OCI-LY1 (cell line): ENCODE data around the gene VPS25.

Experiments used
- EZH2 ChIP-seq: fragments of 200-600 bp; sonication (generic), shearing (Covaris generic); IDR thresholded peaks from 2 replicates; pipeline ENCODE4 v1.8.0; 2017; ENCODE audit warnings: borderline replicate concordance, mixed run types, mild to moderate bottlenecking, antibody characterized with exemption, low read length, moderate library complexity, mixed read lengths
- TF ChIP-seq, protein P1 (sequence below): fragments of 200-600 bp; sonication (generic), shearing (Covaris generic); IDR thresholded peaks from 2 replicates; pipeline ENCODE4 v1.5.1; 2017; ENCODE audit warnings: mild to moderate bottlenecking, antibody characterized with exemption, low read length, moderate library complexity, mixed read lengths

DNA sequence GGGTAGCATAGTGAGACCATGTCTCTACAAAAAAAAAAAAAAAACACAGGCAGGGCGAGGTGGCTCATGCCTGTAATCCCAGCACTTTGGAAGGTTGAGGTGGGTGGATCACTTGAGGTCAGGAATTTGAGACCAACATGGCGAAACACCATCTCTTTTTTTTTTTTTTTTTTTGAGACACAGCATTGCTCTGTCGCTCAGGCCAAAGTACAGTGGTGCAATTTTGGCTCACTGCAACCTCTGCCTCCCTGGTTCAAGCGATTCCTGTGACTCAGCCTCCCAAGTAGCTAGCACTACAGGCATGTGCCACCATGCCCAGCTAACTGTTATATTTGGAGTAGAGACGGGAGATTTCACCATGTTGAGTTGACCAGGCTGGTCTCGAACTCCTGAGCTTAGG lies 7.1 kb upstream of the VPS25 start:
- TF ChIP-seq, protein P1, sequence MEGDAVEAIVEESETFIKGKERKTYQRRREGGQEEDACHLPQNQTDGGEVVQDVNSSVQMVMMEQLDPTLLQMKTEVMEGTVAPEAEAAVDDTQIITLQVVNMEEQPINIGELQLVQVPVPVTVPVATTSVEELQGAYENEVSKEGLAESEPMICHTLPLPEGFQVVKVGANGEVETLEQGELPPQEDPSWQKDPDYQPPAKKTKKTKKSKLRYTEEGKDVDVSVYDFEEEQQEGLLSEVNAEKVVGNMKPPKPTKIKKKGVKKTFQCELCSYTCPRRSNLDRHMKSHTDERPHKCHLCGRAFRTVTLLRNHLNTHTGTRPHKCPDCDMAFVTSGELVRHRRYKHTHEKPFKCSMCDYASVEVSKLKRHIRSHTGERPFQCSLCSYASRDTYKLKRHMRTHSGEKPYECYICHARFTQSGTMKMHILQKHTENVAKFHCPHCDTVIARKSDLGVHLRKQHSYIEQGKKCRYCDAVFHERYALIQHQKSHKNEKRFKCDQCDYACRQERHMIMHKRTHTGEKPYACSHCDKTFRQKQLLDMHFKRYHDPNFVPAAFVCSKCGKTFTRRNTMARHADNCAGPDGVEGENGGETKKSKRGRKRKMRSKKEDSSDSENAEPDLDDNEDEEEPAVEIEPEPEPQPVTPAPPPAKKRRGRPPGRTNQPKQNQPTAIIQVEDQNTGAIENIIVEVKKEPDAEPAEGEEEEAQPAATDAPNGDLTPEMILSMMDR: no peak
- no peak for TF ChIP-seq EZH2
